Measurements from ENCODE around the gene HOXB6.

Gene HOXB6

GRCh38 chr17:48576479-48577309 lies 28.1 kb downstream of the HOXB6 start:
- peak overlapping the region in 1 of 2 experiments; percentile 81 for H3K27ac ChIP-seq (ENCODE audit: insufficient read depth in 1 of 2, low read depth in 1 of 2, low read length in 2 of 2, poor library complexity in 1 of 2, severe bottlenecking in 2 of 2)
- CTCF ChIA-PET = interaction anchor here (0.7 to 1.8 kb wide), 4 partner anchors 10 to 48 kb away, joined by 3 to 4 read pairs (median 4); no protein-coding TSS in a partner anchor
- peak overlapping the region; percentile 24 to 86 (median 73) for H3K4me3 ChIP-seq (ENCODE audit: control insufficient read depth in 1 of 7, extremely low read depth in 1 of 7, insufficient read depth in 4 of 7, low read depth in 2 of 7, low read length in 6 of 7)
- POLR2A ChIA-PET = interaction anchor here (1.0 kb wide), 1 partner anchor 12 kb away, joined by 3 read pairs; no protein-coding TSS in a partner anchor
- H3K4me1 ChIP-seq (ENCODE audit: control extremely low read depth in 1 of 4, control insufficient read depth in 4 of 4, insufficient read depth in 4 of 4, low read length in 3 of 4) = peaks cover 7 to 89% (median 66%) of the 10 kb centered on the region in 4 experiments
- WGBS (ENCODE audit: insufficient coverage) = 4% methylated on average over 20 of the region's 43 CpGs
- DNase-seq = peak in 2 of 3 donors; percentile 51 to 58
- H3K36me3 ChIP-seq (ENCODE audit: control insufficient read depth in 4 of 4, insufficient read depth in 4 of 4, low read length in 3 of 4) = peaks cover 0 to 19% (median 9%) of the 10 kb centered on the region in 4 experiments
- no peaks in the 10 kb centered on the region for H3K9me3 ChIP-seq (ENCODE audit: control extremely low read depth in 1 of 5, control insufficient read depth in 4 of 5, insufficient read depth in 2 of 5, low read depth in 1 of 5, low read length in 4 of 5)
- no peaks in the 10 kb centered on the region for H3K27me3 ChIP-seq (replicated peaks in 2 of 5; ENCODE audit: control insufficient read depth in 4 of 5, insufficient read depth in 5 of 5, low read length in 4 of 5)

GRCh38 chr17:48575673-48576478 lies 28.9 kb downstream of the HOXB6 start:
- peak overlapping the region in 6 of 7 experiments; percentile 10 to 85 (median 33) for H3K4me3 ChIP-seq (ENCODE audit: control insufficient read depth in 1 of 7, extremely low read depth in 1 of 7, insufficient read depth in 4 of 7, low read depth in 2 of 7, low read length in 6 of 7)
- 39% methylated on average over 15 of the region's 22 CpGs for WGBS (ENCODE audit: insufficient coverage)
- H3K36me3 ChIP-seq (ENCODE audit: control insufficient read depth in 4 of 4, insufficient read depth in 4 of 4, low read length in 3 of 4) = peaks cover 0 to 25% (median 12%) of the 10 kb centered on the region in 4 experiments
- no peak for DNase-seq
- POLR2A ChIA-PET = no interaction called here
- no peaks in the 10 kb centered on the region for H3K27me3 ChIP-seq (replicated peaks in 2 of 5; ENCODE audit: control insufficient read depth in 4 of 5, insufficient read depth in 5 of 5, low read length in 4 of 5)
- H3K4me1 ChIP-seq (ENCODE audit: control extremely low read depth in 1 of 4, control insufficient read depth in 4 of 4, insufficient read depth in 4 of 4, low read length in 3 of 4) = peaks cover 7 to 89% (median 64%) of the 10 kb centered on the region in 4 experiments
- peak overlapping the region in 1 of 2 experiments; percentile 81 for H3K27ac ChIP-seq (ENCODE audit: insufficient read depth in 1 of 2, low read depth in 1 of 2, low read length in 2 of 2, poor library complexity in 1 of 2, severe bottlenecking in 2 of 2)
- H3K9me3 ChIP-seq (ENCODE audit: control extremely low read depth in 1 of 5, control insufficient read depth in 4 of 5, insufficient read depth in 2 of 5, low read depth in 1 of 5, low read length in 4 of 5) = no peaks in the 10 kb centered on the region
- CTCF ChIA-PET = interaction anchor here (0.7 to 1.8 kb wide), 4 partner anchors 10 to 47 kb away, joined by 3 to 4 read pairs (median 4); no protein-coding TSS in a partner anchor

GRCh38 chr17:48575066-48575582 lies 29.7 kb downstream of the HOXB6 start:
- Histone ChIP-seq H3K36me3 (ENCODE audit: control insufficient read depth in 4 of 4, insufficient read depth in 4 of 4, low read length in 3 of 4) (peaks cover 0 to 30% (median 16%) of the 10 kb centered on the region in 4 experiments), H3K27ac (ENCODE audit: insufficient read depth in 1 of 2, low read depth in 1 of 2, low read length in 2 of 2, poor library complexity in 1 of 2, severe bottlenecking in 2 of 2) (no peak overlapping the region), H3K9me3 (ENCODE audit: control extremely low read depth in 1 of 5, control insufficient read depth in 4 of 5, insufficient read depth in 2 of 5, low read depth in 1 of 5, low read length in 4 of 5) (no peaks in the 10 kb centered on the region), H3K27me3 (replicated peaks in 2 of 5; ENCODE audit: control insufficient read depth in 4 of 5, insufficient read depth in 5 of 5, low read length in 4 of 5) (no peaks in the 10 kb centered on the region), H3K4me1 (ENCODE audit: control extremely low read depth in 1 of 4, control insufficient read depth in 4 of 4, insufficient read depth in 4 of 4, low read length in 3 of 4) (peaks cover 4 to 89% (median 60%) of the 10 kb centered on the region in 4 experiments), H3K4me3 (ENCODE audit: control insufficient read depth in 1 of 7, extremely low read depth in 1 of 7, insufficient read depth in 4 of 7, low read depth in 2 of 7, low read length in 6 of 7) (peak overlapping the region in 2 of 7 experiments; percentile 66 to 85)
- CTCF ChIA-PET = interaction anchor here (1.0 to 1.3 kb wide), 2 partner anchors 35 to 82 kb away, joined by 3 to 4 read pairs; no protein-coding TSS in a partner anchor
- 34% methylated on average over 3 of the region's 7 CpGs for WGBS (ENCODE audit: insufficient coverage)
- no peak for DNase-seq
- POLR2A ChIA-PET = interaction anchor here (0.6 kb wide), 1 partner anchor 671 kb away, joined by 3 read pairs; no protein-coding TSS in a partner anchor

GRCh38 chr17:48574505-48575065 lies 30.2 kb downstream of the HOXB6 start:
- H3K4me3 ChIP-seq (ENCODE audit: control insufficient read depth in 1 of 7, extremely low read depth in 1 of 7, insufficient read depth in 4 of 7, low read depth in 2 of 7, low read length in 6 of 7) = no peak overlapping the region
- peaks cover 0 to 30% (median 16%) of the 10 kb centered on the region in 4 experiments for H3K36me3 ChIP-seq (ENCODE audit: control insufficient read depth in 4 of 4, insufficient read depth in 4 of 4, low read length in 3 of 4)
- DNase-seq = no peak
- H3K9me3 ChIP-seq (ENCODE audit: control extremely low read depth in 1 of 5, control insufficient read depth in 4 of 5, insufficient read depth in 2 of 5, low read depth in 1 of 5, low read length in 4 of 5) = no peaks in the 10 kb centered on the region
- no peak overlapping the region for H3K27ac ChIP-seq (ENCODE audit: insufficient read depth in 1 of 2, low read depth in 1 of 2, low read length in 2 of 2, poor library complexity in 1 of 2, severe bottlenecking in 2 of 2)
- POLR2A ChIA-PET = interaction anchor here (0.6 to 0.7 kb wide), 2 partner anchors 31 to 670 kb away, joined by 3 to 4 read pairs; no protein-coding TSS in a partner anchor
- no peaks in the 10 kb centered on the region for H3K27me3 ChIP-seq (replicated peaks in 2 of 5; ENCODE audit: control insufficient read depth in 4 of 5, insufficient read depth in 5 of 5, low read length in 4 of 5)
- CTCF ChIA-PET = interaction anchor here (0.9 to 1.3 kb wide), 3 partner anchors 35 to 223 kb away, joined by 3 to 4 read pairs (median 3); no protein-coding TSS in a partner anchor
- peaks cover 4 to 89% (median 58%) of the 10 kb centered on the region in 4 experiments for H3K4me1 ChIP-seq (ENCODE audit: control extremely low read depth in 1 of 4, control insufficient read depth in 4 of 4, insufficient read depth in 4 of 4, low read length in 3 of 4)
- WGBS (ENCODE audit: insufficient coverage) = 91% methylated on average over 6 of the region's 8 CpGs

GRCh38 chr17:48571826-48572417 lies 32.9 kb downstream of the HOXB6 start:
- no peak for DNase-seq
- no peak overlapping the region for H3K27ac ChIP-seq (ENCODE audit: insufficient read depth in 1 of 2, low read depth in 1 of 2, low read length in 2 of 2, poor library complexity in 1 of 2, severe bottlenecking in 2 of 2)
- H3K27me3 ChIP-seq (replicated peaks in 2 of 5; ENCODE audit: control insufficient read depth in 4 of 5, insufficient read depth in 5 of 5, low read length in 4 of 5) = no peaks in the 10 kb centered on the region
- H3K4me1 ChIP-seq (ENCODE audit: control extremely low read depth in 1 of 4, control insufficient read depth in 4 of 4, insufficient read depth in 4 of 4, low read length in 3 of 4) = peaks cover 0 to 99% (median 64%) of the 10 kb centered on the region in 4 experiments
- H3K9me3 ChIP-seq (ENCODE audit: control extremely low read depth in 1 of 5, control insufficient read depth in 4 of 5, insufficient read depth in 2 of 5, low read depth in 1 of 5, low read length in 4 of 5) = no peaks in the 10 kb centered on the region
- CTCF ChIA-PET = no interaction called here
- POLR2A ChIA-PET = no interaction called here
- H3K4me3 ChIP-seq (ENCODE audit: control insufficient read depth in 1 of 7, extremely low read depth in 1 of 7, insufficient read depth in 4 of 7, low read depth in 2 of 7, low read length in 6 of 7) = no peak overlapping the region
- 86% methylated on average over 1 of the region's 1 CpG for WGBS (ENCODE audit: insufficient coverage)
- H3K36me3 ChIP-seq (ENCODE audit: control insufficient read depth in 4 of 4, insufficient read depth in 4 of 4, low read length in 3 of 4) = peaks cover 0 to 36% (median 16%) of the 10 kb centered on the region in 4 experiments

Data from common myeloid progenitor, CD34-positive (primary cell).